NCI-H1092 (cell line): ENCODE results near the gene ELK4.

Source experiments
- DNase-seq: peaks from one replicate; lab custom pipeline; 2025; lab: John Stamatoyannopoulos, UW

ELK4 gene

DNA sequence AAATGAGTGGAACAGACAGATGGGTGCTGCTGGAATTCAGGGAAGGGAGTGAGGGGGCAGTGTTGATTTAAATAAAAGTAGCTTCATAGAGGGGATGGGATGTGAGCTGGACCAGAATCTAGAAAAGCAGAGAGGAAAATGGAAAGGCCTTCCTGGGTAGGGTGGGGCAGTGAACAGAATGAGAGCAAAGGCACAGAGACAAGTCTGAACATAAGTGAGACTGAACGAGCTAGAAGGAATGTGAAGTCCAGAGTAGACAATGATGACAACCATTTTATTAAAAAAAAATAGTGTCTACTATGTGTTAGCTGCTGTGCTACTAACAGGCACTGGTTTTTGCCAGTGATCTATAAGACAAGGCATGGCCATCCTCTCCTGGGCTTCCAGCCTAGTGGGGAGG lies 36.0 kb downstream of the ELK4 start:
- no peak for DNase-seq

DNA sequence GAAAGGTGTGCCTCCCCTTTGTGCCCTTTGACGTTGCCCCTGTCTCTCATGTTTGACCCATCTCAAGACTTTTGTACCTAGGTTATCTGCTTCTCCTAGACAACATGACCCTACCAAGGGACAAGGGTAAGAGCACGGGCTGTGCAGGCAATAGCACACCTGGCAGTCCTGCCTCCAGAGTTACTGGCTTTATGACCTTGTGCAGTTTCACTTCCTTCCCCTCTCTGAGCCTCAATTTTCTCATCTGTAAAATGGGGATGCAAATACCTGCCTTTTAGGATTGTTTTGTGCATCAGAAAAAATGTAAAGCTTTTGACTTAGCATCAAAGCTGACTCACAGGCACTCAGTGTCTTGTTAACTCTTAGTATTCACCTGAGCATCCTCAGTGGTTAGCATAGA lies 36.4 kb downstream of the ELK4 start:
- no peak for DNase-seq

DNA sequence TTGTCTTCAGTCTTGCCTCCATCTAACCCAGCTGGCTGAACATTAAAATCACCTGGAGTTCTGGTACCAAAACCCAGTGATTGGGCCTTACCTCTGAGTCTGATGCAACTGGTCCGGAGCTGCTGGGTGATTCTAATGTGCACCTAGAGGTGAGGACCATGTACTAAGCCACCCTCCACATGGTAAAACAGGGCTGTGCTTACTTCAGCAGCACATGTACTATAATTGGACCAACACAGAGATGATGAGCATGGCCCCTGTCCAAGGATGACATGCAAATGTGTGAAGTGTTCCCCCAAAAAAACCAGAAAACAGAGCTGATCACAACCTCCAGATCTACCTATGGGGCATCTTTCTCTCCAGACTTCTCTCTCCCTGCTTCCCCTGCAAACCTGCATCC lies 37.0 kb downstream of the ELK4 start:
- DNase-seq, result no peak

DNA sequence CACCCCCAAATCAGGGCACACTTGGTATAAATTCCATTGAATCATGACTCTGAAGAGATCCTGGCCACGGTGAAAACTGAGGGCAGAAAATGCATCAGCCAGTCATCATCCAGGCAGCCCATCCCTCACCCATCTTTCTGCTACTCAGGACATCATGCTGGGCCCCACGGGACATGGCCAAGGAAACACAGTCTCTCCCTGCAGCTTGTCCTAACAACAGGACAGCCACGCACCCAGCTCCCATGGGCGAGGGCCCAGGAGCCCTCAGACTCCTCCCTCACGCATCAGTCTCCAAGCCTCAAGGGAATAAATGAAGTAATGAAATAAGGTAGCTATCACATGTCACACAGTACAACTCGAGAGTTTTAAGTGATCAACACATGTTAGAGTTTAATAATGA lies 37.8 kb downstream of the ELK4 start:
- DNase-seq, result no peak

DNA sequence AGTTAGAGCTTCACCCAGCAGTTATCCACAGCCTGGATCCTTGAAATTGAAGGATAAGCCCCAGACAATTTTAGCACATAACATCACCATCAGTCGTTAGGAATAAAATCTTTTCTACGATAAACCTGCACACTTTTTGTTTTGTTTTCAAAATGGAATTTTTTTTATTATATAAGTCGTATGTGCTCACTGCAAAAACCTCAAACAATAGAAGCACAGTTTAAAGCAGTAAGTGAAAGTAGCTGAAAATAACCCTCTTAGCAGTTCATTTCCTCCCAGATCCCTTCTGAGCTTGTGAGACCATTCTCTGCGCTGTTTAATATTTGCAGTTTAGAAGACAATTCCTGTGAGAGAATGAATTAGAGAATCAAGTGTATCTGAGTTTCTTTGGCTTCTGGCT lies 38.3 kb downstream of the ELK4 start:
- no peak for DNase-seq

DNA sequence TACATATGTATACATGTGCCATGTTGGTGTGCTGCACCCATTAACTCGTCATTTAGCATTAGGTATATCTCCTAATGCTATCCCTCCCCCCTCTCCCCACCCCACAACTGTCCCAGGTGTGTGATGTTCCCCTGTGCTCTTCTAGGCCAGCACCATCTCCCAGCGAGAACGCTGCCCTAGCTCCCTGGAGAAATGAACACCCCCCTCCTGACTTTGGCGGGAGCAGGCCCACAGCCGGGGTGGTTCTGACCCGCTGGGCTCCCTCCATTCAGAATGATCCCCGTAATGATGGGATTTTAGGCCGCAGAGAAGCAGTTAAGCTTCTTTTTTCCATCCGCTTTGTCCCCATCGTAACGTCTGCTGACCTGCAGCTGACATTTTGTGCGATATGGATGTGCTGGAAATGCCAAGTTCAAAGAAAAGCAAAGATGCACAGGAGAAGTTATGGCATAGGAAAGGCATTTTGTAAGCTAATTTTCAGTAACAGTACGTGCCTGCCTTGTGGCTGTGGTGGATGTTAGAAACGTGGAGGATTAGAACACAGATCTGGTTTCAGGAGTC lies 39.3 kb downstream of the ELK4 start:
- DNase-seq, result no peak

DNA sequence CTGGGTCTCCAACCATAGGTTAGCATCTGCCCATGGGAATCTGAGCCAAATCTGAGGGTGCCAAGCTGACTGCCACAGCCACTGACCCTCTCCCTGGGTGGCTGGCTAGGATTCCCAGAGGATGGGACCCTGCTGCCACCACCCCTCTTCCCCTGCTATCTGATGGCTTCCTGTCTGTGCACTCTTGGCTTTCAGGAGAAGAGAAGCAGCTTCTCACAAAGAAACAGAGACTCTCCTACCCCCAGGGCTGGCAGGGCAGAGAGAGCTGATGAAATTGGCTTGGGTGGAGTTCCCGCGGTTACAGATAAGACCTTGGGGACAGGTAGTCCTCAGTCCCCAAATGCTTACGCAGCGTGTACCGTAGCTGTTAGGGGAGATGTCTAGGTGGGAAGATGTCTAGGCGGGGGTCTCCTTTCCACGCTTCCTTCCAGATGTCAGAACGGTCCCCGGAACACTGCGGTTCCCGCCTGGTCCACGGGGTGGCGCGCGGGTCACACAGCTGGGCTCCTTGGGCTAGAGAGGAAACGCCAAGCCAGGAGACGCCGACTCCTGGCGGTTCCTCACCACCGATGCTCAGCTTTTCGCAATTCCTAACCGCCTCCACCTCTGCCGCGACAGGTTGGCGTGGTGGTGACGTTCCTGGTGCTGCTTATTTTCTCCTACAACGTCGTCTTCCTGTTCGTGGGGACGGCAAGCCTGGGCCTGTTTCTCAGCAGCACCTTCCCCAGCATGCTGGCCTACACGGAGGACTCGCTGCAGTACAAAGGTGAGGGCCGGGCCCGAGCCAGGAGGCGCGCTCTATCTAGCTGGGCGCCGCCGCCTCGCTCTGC lies 40.1 kb downstream of the ELK4 start:
- DNase-seq, result peak; percentile 89

DNA sequence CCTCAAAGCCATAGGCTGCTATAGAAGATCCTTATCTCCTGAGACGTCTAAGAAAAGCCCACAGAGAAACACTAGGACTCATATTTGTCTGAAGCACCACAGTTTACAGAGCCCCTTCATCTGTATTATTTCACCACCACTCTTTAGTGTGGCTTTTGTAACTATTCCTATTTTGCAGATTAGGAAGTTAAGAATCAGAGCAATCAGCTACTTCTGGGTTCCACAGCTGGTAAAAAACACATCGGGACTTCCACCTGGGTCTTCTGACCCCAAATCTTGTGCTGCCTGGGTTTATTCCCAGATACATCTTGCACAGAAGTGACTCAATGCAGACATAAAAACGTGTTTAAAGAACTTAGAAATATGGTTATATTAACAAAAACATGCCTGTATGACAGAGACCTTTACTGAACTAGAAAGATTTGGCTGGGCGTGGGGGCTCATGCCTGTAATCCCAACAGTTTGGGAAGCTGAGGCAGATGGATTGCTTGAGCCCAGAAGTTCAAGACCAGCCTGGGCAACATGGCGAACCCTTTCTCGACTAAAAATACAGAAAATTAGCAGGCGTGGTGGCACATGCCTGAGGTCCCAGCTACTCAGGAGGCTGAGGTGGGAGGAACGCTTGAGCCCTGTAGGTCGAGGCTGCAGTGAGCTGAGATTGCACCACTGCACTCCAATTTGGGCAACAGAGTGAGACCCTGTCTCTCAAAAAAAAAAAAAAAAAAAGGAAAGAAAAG lies 40.9 kb downstream of the ELK4 start:
- DNase-seq, result no peak

DNA sequence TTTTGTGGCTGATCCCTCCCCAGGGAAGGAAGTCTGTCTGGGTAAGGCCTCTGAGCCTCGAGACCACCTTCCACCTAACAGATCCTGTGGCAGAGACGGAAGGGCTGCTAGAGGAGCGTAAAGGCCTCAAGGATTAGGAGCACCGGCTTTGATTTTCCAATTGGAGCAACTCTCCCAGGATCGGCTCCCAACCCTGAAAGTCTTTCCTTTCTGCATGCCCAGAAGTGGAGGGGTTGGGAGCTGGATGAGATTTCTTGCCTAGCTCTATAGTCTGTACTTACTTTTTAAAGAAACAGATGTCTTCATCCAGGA lies 41.4 kb downstream of the ELK4 start:
- no peak for DNase-seq

DNA sequence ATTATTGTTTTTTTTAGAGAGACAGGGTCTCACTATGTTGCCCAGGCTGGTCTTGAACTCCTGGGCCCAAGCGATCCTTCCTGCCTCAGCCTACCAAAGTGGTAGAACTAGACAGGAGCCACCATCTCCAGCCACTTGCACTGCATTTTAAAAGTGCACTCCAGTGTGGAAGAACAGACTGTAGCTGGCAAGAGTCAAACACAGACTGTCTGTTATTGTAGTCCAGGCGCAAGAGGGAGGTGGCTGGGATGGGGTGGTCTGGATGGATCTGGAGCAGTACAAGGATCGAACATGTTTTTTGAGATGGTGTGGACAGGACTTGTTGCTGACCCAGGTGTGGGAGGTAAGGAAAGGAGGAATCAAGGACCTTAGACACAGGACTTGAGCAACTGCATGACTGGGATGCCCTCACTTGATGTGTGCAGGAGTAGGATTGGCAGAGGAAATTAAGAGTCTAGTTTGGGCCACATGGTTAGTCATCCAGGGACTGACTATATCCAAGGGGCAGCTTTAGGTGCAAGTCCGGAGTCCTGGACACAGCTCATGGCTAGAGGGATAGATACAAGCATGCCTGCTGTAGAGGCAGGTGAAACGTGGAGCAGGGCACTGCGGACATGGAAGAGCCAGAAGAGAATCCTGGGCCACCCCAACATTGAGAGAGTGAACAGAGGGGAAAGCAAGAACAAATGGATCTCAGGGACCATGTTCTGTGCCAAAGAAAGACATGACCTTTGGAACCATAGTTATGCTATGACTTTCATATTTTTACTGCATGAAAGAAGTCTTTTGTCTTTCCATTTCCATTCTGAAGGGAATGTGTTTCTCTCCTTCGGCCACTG lies 42.0 kb downstream of the ELK4 start:
- no peak for DNase-seq

DNA sequence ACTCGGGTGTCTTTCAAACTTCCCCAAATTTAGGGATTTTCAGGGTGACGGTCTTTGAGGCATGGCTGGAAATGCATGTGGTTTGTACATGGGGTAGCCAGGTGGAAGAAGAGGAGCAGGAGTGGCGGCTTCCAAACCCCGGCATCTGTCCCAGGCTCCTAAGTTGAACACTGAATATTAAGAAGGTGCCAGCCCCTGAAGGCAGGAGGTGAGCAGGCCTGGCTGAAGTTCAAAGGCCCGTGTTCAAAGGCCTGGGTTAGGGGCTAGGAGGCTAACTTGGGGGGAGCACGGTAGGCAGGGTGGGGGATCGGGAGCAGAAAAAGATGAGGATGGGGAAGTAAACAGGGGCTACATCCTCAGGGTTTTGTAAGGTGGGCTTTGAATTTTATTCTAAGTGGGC lies 42.8 kb downstream of the ELK4 start:
- no peak for DNase-seq

DNA sequence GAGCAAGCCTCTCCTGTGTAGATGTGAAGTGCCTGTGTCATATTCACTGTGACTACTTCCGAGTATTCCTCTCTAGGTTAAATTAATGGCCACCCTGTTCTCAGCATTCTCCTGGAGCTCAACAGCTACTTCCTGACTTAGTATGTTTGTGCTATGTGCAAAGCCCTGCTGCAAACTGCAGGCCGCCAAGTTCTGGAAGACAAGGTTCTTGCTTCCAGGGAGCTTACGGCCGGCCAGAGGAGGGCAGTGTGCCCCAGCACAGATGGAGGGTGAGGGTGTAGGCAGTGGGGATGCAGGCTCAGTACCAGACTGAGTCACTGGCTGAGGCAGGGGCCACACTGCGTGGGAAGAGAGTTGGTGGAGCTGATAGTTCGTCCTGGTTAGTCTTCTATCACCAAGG lies 43.2 kb downstream of the ELK4 start:
- DNase-seq, result no peak

DNA sequence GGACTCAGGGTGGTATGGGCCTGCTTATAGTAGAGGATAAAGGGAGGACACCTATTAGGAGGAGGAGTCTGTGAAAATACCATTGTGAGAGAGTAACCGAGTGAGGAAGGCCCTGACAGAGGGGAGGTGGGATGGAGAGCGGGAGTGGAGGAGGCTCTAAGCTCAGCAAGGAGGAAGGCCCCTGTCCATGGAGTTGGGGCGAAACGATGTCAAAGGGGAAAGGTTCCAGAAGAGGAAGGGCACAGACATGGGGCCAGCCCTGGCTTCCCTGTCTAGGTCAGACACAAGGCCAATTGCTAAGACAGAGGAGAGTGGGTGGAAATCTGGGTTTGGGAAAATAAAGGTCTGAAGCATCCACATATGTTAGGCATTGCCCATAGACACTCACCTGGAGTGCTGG lies 44.2 kb downstream of the ELK4 start:
- DNase-seq, result no peak

DNA sequence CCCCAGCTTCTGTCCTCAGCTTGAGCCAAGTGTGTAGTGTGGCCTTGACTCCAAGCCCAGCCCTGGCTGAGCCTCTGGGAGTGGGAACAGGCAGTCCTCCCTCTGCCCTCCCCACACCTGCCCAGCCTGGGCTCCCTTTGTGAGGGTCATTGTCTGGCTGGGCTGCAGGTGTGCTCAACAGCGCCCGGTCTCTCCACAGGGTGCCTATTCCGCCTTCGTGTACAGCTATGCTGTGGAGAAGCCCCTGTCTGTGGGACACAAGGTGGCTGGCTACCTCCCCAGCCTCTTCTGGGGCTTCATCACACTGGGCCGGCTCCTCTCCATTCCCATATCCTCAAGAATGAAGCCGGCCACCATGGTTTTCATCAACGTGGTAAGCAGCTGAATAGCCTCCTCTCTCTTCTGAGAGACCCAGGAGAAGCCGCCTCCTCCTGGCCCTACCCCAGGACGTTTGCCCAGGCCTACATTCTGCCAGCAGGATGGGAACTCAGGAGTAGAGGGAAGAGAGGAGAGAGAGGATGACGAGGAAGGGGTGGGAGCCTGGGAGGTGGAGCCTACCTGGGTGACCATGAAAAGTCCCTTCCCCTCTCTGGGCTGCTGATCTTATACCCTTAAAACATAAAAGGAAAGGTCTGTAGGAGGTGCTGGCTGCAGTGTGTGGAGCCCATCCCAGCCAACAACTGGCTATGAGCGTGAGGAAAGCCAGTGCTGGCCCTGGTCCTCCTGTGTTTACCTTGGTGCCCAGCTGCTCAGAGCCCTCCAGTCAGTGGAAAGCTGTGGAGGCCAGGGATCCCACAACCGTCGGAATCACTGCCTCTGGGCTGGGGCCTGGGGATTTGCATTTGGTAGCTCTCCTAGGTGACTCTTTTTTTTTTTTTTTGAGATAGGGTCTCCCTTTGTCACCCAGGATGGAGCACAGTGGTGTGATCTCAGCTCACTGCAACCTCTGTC lies 45.7 kb downstream of the ELK4 start:
- no peak for DNase-seq

DNA sequence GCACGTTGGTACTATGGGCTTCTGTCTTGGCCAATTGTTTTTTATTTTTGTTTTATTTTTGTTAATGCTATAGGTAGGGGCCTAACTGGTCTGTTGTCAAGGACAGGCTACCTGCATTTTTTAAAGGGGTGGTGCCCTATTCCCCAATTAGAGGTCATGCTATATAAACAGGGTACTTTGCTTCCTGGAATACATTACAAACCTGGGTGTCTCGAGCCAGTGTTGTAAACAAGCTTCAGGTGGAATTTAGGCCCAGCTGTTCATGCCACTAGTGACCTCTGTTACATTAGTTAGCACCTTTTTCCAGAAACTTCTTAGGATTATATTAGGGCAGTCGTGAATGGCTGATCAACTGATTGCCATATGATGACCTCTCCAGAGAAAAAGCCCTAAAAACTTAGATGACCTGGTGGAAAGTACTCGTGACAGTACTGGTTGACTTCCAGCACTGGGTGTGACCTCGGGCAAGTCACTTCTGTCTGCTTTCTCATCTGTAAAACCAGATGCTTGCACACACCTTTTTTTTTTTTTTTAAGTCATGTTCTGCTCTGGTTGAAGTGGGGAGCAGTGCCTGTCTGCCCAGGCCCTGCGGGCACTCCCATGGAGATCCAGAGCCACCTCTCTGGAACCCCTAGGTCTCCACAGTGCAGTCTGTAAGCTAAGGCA lies 46.5 kb downstream of the ELK4 start:
- no peak for DNase-seq

DNA sequence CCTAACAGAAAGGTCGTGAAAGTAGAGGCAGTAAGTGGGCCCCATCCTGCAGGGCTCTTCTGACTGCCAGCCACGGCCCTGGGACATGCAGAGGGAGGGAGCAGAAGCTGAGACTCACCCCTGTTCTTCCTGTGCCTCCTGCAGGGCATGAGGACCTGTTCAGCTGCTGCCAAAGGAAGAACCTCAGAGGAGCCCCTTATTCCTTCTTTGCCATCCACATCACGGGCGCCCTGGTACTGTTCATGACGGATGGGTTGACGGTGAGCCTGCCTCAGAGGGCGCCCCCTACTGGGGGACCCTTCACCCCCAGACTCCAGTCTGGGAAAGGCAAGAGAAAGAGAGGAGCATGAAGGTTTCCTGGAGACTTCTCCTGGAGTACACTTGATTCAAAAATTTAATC lies 47.1 kb downstream of the ELK4 start:
- no peak for DNase-seq

DNA sequence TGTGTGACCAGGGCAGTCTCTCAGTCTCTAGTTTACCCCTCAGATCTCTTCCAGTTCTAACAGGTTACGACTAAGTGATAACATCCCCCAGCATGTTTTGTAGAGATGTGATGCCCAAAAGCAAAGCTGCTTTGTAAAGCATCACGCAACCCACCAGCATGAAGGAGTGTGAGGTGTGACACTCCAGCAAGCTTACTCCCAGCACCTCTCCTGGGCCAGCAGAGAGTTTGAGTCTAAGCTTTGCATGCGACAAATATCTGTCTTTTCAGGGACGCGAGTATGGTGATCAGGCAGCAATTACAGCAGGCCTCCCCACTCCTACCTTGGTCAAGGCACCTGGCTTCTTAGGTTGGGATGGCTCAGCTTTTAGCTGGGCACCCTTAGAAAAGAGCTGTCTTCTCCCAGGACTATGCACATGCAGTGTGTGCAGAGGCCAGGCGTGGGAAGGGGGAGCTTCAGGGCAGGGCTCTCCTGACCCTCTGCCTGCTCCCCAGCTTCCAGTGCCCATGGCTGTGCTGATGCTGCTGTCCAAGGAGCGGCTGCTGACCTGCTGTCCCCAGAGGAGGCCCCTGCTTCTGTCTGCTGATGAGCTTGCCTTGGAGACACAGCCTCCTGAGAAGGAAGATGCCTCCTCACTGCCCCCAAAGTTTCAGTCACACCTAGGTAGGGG lies 48.2 kb downstream of the ELK4 start:
- DNase-seq, result no peak

DNA sequence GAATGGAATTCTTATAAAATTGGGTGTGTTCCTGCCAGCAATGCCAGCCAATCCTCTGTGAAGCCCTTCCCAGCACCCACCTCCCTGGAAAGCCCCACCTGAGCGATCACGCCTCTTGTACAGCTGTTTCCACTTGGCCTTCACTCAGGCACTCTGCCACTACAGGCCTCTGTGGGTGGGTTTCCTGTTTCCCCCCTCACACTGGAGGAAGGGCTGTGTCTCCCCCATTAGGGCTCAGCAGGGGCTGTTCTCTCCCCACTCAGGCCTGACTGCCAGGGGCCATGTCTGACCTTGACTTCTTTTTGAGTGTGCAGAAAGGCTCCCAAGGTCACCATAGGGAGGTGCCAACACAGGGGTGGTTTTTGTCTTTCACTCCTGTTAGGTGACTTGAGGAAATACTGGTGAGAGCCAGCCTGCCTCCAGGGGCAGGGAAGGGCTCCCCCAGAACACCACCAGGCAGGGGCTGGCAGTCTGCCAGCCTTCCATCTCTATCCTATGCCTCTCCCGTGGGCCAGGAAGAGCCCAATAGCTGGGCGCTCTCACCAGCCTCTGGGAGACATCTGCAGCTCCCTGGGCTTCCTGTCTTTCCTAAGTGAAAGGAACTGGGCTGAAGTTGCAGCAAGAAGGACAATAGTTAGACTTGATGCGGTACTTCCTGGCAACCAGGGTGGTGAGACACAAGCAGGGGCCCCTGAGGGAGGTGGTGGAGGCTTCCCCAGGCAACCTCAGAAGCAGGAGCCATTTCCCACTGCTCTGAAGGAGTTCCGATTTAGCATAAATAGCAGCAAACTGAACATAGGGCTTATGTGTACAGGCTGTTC lies 49.1 kb downstream of the ELK4 start:
- DNase-seq, result peak; percentile 73

DNA sequence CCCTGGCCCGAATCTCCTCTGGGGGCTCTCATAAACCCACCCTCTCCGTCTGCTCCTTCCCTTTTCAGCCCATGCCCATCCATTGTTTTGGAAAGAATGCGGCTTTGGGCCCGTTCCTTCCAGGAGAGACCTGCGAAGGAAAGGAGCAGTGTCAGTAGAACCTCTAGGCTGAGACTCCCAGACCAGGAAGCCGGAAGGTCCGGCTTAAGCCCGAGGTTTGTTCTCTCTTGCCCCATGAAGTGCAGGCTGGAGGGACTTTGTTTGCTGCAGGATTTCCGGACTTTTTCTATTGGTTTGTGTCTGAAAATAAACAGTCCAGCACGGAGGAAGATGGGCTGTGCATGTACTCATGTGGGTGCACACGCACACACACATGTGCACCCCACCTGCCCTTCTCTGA lies 49.8 kb downstream of the ELK4 start:
- no peak for DNase-seq
